AG04450 (cell line): ENCODE results near the gene FBXW9. TPM values are rescaled to one million over a fixed set of nuclear protein-coding genes. Genes with fewer than 3 reads are reported as not detected.

ENCODE experiments used
- CTCF ChIA-PET: fragments of 300-600, 350-600 bp; formaldehyde crosslinking; extraction: SDS; loops from one replicate; lab custom pipeline; 2022; ENCODE audit warnings: antibody characterized with exemption, inconsistent platforms; lab: Charles Lee
- POLR2A ChIA-PET: fragments of 350-600 bp; formaldehyde crosslinking; extraction: SDS; loops from one replicate; lab custom pipeline; 2021; ENCODE audit warnings: antibody characterized with exemption, inconsistent platforms; lab: Yijun Ruan, JAX
- DNase-seq: peaks from one replicate; pipeline ENCODE4 v3.0.0-alpha.2; 2011; ENCODE audit warnings: low read depth, low spot score
- H3K27ac ChIP-seq: one replicate; pipeline ENCODE4 v1.5.1; 2012; ENCODE audit warnings: low read depth, low read length, control low read depth
- H3K27me3 ChIP-seq: one replicate; pipeline ENCODE4 v1.6.0; 2012; ENCODE audit warnings: low read length; ENCODE audit not compliant: control insufficient read depth, insufficient read depth
- H3K4me3 ChIP-seq: 2 replicates; pipeline ENCODE4 v1.5.1; 2011; ENCODE audit warnings: mild to moderate bottlenecking, low read depth, low read length, control low read depth
- H3K9me3 ChIP-seq: 2 replicates; pipeline ENCODE4 v1.5.1; 2012; ENCODE audit warnings: low read length; ENCODE audit not compliant: control insufficient read depth, insufficient read depth
- polyA plus RNA-seq: library from polyadenylated mRNA; depleted of rRNA; stranded (reverse); fragments of >200 nt; gene quantifications from 2 replicates; pipeline ENCODE4 v1.2.3, GENCODE V29; 2011
- TF ChIP-seq, protein P1 (sequence below): IDR thresholded peaks from 2 replicates; pipeline ENCODE4 v1.5.1; 2011; ENCODE audit warnings: low read depth, low read length, control low read depth, inconsistent platforms

FBXW9 gene
- polyA plus RNA-seq, 1 experiment, result 4.8 TPM

- TF ChIP-seq, protein P1, sequence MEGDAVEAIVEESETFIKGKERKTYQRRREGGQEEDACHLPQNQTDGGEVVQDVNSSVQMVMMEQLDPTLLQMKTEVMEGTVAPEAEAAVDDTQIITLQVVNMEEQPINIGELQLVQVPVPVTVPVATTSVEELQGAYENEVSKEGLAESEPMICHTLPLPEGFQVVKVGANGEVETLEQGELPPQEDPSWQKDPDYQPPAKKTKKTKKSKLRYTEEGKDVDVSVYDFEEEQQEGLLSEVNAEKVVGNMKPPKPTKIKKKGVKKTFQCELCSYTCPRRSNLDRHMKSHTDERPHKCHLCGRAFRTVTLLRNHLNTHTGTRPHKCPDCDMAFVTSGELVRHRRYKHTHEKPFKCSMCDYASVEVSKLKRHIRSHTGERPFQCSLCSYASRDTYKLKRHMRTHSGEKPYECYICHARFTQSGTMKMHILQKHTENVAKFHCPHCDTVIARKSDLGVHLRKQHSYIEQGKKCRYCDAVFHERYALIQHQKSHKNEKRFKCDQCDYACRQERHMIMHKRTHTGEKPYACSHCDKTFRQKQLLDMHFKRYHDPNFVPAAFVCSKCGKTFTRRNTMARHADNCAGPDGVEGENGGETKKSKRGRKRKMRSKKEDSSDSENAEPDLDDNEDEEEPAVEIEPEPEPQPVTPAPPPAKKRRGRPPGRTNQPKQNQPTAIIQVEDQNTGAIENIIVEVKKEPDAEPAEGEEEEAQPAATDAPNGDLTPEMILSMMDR, result no peak
- ChIA-PET POLR2A (interaction anchor here (0.6 to 1.5 kb wide), 4 partner anchors 9 to 58 kb away, joined by 3 to 8 read pairs (median 4); partner anchors contain the start of genes DHPS, ZNF490 and ZNF791), CTCF (interaction anchor here (0.6 to 1.0 kb wide), 2 partner anchors 30 to 581 kb away, joined by 3 read pairs; no protein-coding TSS in a partner anchor)
- no peaks in the 10 kb centered on the region for H3K27me3 ChIP-seq
- peak; percentile 69 for DNase-seq
- peak overlapping the region; percentile 94 for H3K4me3 ChIP-seq
- H3K27ac ChIP-seq, result peak overlapping the region; percentile 98
- no peaks in the 10 kb centered on the region; the same call in 1 of the 2 replicates for H3K9me3 ChIP-seq
Measured at GRCh38 chr19:12669270-12670158, 26.9 kb downstream of the FBXW9 start.

- peak overlapping the region; percentile 94 for H3K4me3 ChIP-seq
- peak; percentile 20 for DNase-seq
- no peaks in the 10 kb centered on the region for H3K27me3 ChIP-seq
- H3K27ac ChIP-seq, result peak overlapping the region; percentile 98
- TF ChIP-seq, protein P1, result no peak
- POLR2A ChIA-PET, result interaction anchor here (0.6 to 1.5 kb wide), 4 partner anchors 9 to 201 kb away, joined by 4 to 8 read pairs (median 4); partner anchors contain the start of genes DHPS, ZNF490 and ZNF791
- H3K9me3 ChIP-seq, result no peaks in the 10 kb centered on the region; the same call in 1 of the 2 replicates
- CTCF ChIA-PET, result interaction anchor here (1.0 to 1.5 kb wide), 2 partner anchors 8 to 29 kb away, joined by 3 to 4 read pairs; no protein-coding TSS in a partner anchor
Measured at GRCh38 chr19:12668932-12669269, 27.5 kb downstream of the FBXW9 start.

DNA sequence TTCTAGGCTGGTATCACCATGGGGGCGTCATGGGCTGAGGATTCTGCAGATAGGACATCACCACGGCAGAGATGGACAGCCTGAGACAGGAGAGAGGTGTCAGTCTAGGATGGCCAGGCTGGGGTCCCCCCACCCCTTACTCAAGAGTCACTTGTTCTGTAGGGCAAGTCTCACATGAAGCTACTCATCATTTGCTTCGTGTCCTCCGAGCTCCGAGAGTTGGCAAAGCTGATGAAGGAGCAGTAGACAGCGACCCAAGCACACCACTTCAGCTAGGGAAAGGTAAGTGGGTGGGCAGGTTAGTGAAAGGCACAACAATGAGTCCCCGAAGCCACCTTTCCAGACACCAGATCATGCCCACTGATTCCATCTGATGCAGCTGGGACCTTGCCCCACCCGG is 28.1 kb downstream of the FBXW9 start:
- H3K4me3 ChIP-seq, result peak overlapping the region; percentile 94
- ChIA-PET POLR2A (interaction anchor here (0.6 to 1.5 kb wide), 2 partner anchors 13 to 202 kb away, joined by 5 to 8 read pairs; partner anchors contain the start of gene DHPS), CTCF (interaction anchor here (1.5 kb wide), 1 partner anchor 9 kb away, joined by 4 read pairs; no protein-coding TSS in a partner anchor)

DNA sequence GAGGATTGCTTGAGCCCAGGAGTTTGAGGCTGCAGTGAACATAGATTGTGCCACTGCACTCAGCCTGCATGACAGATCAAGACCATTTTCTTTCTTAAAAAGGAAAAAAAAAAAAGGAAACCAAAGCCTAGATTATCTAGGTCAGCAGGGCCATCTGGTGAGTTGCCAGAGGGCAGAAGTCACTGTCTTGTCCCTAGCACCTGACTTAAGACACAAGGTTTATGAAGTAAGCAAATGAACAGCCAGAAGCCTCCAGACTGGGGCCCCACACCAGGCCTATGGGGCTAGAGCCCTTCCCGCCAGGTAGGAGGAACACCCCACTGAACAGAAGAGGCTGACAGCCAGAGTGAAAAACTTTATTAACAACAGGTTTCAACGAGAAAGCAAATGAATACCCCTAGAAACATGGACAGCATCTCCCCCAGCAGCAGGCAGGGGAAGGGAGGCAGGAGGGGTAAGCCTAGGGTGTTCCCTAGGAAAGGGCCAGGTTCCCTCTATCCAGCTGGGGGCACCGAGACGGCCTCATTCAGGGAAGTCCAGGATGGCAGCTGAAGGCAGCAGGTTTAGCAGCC is 28.6 kb downstream of the FBXW9 start:
- no peak for DNase-seq
- Histone ChIP-seq H3K27ac (no peak overlapping the region), H3K27me3 (no peaks in the 10 kb centered on the region), H3K9me3 (no peaks in the 10 kb centered on the region; the same call in 1 of the 2 replicates), H3K4me3 (peak overlapping the region; percentile 94)
- TF ChIP-seq, protein P1, result no peak
- ChIA-PET CTCF (interaction anchor here (1.5 kb wide), 1 partner anchor 9 kb away, joined by 4 read pairs; no protein-coding TSS in a partner anchor), POLR2A (no interaction called here)

More for the DNA sequence above, 28.1 kb downstream of the FBXW9 start:
- H3K27me3 ChIP-seq, result no peaks in the 10 kb centered on the region
- TF ChIP-seq, protein P1, result no peak
- H3K9me3 ChIP-seq, result no peaks in the 10 kb centered on the region; the same call in 1 of the 2 replicates
- DNase-seq, result no peak
- H3K27ac ChIP-seq, result peak overlapping the region; percentile 98
